Measurements from ENCODE around the gene CDX1. TPM values are rescaled to one million over a fixed set of nuclear protein-coding genes. Genes with fewer than 3 reads are reported as not detected.

Gene CDX1
- total RNA-seq, 1 experiment from 2014 or later = 0.29 TPM

DNA sequence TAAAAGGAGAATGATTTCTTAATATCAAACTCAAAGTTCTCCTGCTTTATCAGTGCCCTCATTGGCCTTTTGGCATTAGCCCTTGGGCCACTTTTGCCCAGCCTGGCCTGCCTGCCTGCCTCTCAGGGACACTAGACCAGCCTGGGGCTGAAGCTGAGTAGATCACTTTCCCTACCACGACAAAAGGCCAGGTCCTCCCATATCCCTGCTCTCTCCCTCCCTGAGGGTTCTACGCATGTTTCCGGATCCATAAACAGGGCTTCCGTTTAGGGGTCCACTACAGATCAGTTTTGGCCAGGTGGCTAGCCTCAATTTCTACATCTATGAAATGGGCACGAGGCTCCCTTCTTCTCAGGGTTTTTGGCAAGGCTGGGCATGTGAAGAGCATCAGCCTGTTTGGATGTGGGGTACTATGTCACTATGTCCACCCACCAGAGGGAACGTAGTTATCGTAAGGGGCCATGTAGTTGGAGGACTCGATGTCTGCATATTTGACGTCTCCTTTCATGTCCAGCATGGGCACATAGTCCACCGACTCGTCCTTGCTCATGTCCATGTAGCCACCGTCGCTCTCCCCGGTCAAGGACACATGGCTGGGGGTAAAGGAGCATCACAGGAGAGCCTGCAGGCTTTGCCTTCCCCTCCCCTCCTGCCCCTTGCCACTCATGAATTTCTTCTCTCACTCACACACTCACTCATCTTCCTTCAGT lies 45.0 kb upstream of the CDX1 start:
- Histone ChIP-seq H3K4me3 (ENCODE audit: low read depth, low read length) (no peak overlapping the region), H3K4me1 (peaks cover 23% of the 10 kb centered on the region), H3K27me3 (replicated peaks; ENCODE audit: control insufficient read depth, insufficient read depth, low read length) (no peaks in the 10 kb centered on the region), H3K36me3 (ENCODE audit: control insufficient read depth, insufficient read depth, low read length) (no peaks in the 10 kb centered on the region), H3K9me3 (no peaks in the 10 kb centered on the region)
- TF ChIP-seq, protein P1, sequence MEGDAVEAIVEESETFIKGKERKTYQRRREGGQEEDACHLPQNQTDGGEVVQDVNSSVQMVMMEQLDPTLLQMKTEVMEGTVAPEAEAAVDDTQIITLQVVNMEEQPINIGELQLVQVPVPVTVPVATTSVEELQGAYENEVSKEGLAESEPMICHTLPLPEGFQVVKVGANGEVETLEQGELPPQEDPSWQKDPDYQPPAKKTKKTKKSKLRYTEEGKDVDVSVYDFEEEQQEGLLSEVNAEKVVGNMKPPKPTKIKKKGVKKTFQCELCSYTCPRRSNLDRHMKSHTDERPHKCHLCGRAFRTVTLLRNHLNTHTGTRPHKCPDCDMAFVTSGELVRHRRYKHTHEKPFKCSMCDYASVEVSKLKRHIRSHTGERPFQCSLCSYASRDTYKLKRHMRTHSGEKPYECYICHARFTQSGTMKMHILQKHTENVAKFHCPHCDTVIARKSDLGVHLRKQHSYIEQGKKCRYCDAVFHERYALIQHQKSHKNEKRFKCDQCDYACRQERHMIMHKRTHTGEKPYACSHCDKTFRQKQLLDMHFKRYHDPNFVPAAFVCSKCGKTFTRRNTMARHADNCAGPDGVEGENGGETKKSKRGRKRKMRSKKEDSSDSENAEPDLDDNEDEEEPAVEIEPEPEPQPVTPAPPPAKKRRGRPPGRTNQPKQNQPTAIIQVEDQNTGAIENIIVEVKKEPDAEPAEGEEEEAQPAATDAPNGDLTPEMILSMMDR (IDR thresholded peaks at IDR 0.05; ENCODE audit: insufficient read depth in 1 of 2, low read depth in 1 of 2, low read length in 1 of 2, severe bottlenecking in 1 of 2, unreplicated experiment in 1 of 2) = no peak
- no TSS peak for BruUV-seq (replicated peaks)
- Mint-ChIP-seq H3K9me3 (ENCODE audit: unreplicated experiment) (no peaks in the 10 kb centered on the region), H3K36me3 (ENCODE audit: insufficient read depth, unreplicated experiment) (no peaks in the 10 kb centered on the region), H3K27me3 (ENCODE audit: insufficient read depth, unreplicated experiment) (no peaks in the 10 kb centered on the region), H3K4me3 (ENCODE audit: unreplicated experiment) (no peak overlapping the region), H3K27ac (ENCODE audit: unreplicated experiment) (peak overlapping the region; percentile 2), H3K4me1 (ENCODE audit: low read depth, unreplicated experiment) (peaks cover 15% of the 10 kb centered on the region)
- intact Hi-C loops (cut with micrococcal nuclease; ENCODE audit: unreplicated experiment) = loop anchor here (1.0 to 10.0 kb wide), 3 partner anchors 46 to 287 kb away; no protein-coding TSS in a partner anchor
- POLR2A ChIA-PET = no interaction called here
- DNase-seq = no peak
- CTCF ChIA-PET = interaction anchor here (0.5 to 1.2 kb wide), 11 partner anchors 9 to 409 kb away, joined by 3 to 9 read pairs (median 5); no protein-coding TSS in a partner anchor

DNA sequence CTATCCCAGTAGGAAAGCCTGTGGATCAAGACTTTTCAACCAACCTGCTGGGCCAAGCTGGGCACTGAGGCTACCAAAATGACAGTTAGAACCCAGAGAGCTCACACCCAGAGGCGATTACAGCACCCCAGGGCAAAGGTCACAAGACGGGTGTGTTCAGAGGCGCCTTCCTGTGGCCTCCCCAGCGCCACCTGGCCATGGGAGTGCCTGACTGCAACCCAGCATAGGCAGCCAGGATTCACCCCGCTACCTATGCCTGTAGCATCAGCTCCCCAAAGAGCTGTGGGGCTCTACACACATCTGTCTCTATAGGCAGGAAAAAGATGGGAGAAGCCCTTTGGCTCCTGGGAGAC lies 44.4 kb upstream of the CDX1 start:
- ChIA-PET CTCF (interaction anchor here (0.6 to 1.2 kb wide), 6 partner anchors 9 to 409 kb away, joined by 4 to 9 read pairs (median 5); no protein-coding TSS in a partner anchor), POLR2A (no interaction called here)
- Mint-ChIP-seq H3K9me3 (ENCODE audit: unreplicated experiment) (no peaks in the 10 kb centered on the region), H3K4me1 (ENCODE audit: low read depth, unreplicated experiment) (peaks cover 10% of the 10 kb centered on the region), H3K27me3 (ENCODE audit: insufficient read depth, unreplicated experiment) (no peaks in the 10 kb centered on the region), H3K4me3 (ENCODE audit: unreplicated experiment) (no peak overlapping the region), H3K27ac (ENCODE audit: unreplicated experiment) (peak overlapping the region; percentile 2), H3K36me3 (ENCODE audit: insufficient read depth, unreplicated experiment) (no peaks in the 10 kb centered on the region)
- intact Hi-C loops (cut with micrococcal nuclease; ENCODE audit: unreplicated experiment) = loop anchor here (1.0 to 10.0 kb wide), 3 partner anchors 47 to 287 kb away; no protein-coding TSS in a partner anchor
- no peaks in the 10 kb centered on the region for H3K27me3 ChIP-seq (replicated peaks; ENCODE audit: control insufficient read depth, insufficient read depth, low read length)
- TF ChIP-seq, protein P1 (IDR thresholded peaks at IDR 0.05; ENCODE audit: insufficient read depth in 1 of 2, low read depth in 1 of 2, low read length in 1 of 2, severe bottlenecking in 1 of 2, unreplicated experiment in 1 of 2) = peak; percentile 66 to 72
- no peaks in the 10 kb centered on the region for H3K9me3 ChIP-seq
- no TSS peak for BruUV-seq (replicated peaks)
- H3K4me1 ChIP-seq = peaks cover 18% of the 10 kb centered on the region
- DNase-seq = peak; percentile 74 to 75
- H3K36me3 ChIP-seq (ENCODE audit: control insufficient read depth, insufficient read depth, low read length) = no peaks in the 10 kb centered on the region
- H3K4me3 ChIP-seq (ENCODE audit: low read depth, low read length) = no peak overlapping the region

DNA sequence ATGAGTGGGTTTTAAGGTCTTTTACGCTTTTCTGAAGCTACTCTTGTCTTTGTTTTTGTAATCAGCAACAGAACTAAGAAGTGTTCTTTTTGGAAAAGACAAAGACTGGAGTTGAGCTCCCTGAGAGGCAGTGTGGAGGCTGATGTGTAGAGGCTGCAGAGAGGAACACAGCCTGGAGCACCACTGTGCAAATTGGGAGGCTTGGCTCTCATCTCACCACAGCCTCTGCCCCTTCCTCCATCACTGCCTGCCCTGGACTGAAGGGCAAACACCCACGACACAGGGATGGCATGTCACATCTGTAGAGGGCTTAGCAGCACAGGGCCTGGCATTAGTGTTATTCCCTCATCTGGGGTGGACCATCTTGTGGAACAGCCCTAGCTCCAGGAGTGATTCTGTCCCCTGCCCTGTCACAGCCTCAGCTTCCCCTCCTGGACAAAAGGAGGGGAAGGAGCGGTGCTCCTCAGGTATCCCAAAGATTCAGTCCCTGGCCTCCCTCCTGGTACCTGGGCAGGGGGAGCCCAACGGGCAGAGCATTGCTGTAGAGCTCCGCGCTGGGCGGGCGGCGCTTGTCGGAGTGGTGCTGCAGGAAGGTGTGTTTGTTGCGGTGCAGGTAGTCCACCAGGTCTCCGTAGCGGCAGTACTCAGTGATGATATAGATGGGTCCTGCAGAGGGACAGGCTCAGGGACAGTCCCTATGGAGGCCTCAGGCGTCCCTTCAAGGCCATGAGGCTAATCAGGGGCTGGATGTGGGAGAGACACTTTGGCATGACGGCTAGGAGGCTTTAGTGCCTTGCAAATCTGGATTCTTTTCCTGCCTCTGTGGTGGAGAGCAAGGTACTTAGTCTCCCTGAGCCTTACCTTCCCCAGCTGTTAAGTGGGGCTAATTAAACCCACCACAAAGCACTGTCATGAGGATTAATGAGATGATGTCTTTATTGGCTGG lies 43.8 kb upstream of the CDX1 start:
- intact Hi-C loops (cut with micrococcal nuclease; ENCODE audit: unreplicated experiment) = loop anchor here (1.0 to 10.0 kb wide), 3 partner anchors 48 to 288 kb away; no protein-coding TSS in a partner anchor
- no peak overlapping the region for H3K4me3 Mint-ChIP-seq (ENCODE audit: unreplicated experiment)
- no peaks in the 10 kb centered on the region for H3K27me3 Mint-ChIP-seq (ENCODE audit: insufficient read depth, unreplicated experiment)
- Histone ChIP-seq H3K27me3 (replicated peaks; ENCODE audit: control insufficient read depth, insufficient read depth, low read length) (no peaks in the 10 kb centered on the region), H3K36me3 (ENCODE audit: control insufficient read depth, insufficient read depth, low read length) (no peaks in the 10 kb centered on the region), H3K4me3 (ENCODE audit: low read depth, low read length) (no peak overlapping the region), H3K9me3 (no peaks in the 10 kb centered on the region), H3K4me1 (peaks cover 11% of the 10 kb centered on the region)
- no peaks in the 10 kb centered on the region for H3K36me3 Mint-ChIP-seq (ENCODE audit: insufficient read depth, unreplicated experiment)
- POLR2A ChIA-PET = no interaction called here
- no peaks in the 10 kb centered on the region for H3K9me3 Mint-ChIP-seq (ENCODE audit: unreplicated experiment)
- CTCF ChIA-PET = interaction anchor here (0.6 to 1.2 kb wide), 8 partner anchors 10 to 408 kb away, joined by 3 to 9 read pairs (median 4); partner anchors contain the start of genes HMGXB3 and TIGD6
- peaks cover 8% of the 10 kb centered on the region for H3K4me1 Mint-ChIP-seq (ENCODE audit: low read depth, unreplicated experiment)
- H3K27ac Mint-ChIP-seq (ENCODE audit: unreplicated experiment) = no peak overlapping the region
- no peak for DNase-seq
- no TSS peak for BruUV-seq (replicated peaks)
- TF ChIP-seq, protein P1 (IDR thresholded peaks at IDR 0.05; ENCODE audit: insufficient read depth in 1 of 2, low read depth in 1 of 2, low read length in 1 of 2, severe bottlenecking in 1 of 2, unreplicated experiment in 1 of 2) = no peak

All from Caco-2 (cell line).